ENCODE data around the gene DNMT3A. TPM values are rescaled to one million over a fixed set of nuclear protein-coding genes. Genes with fewer than 3 reads are reported as not detected.

The DNMT3A gene
- polyA plus RNA-seq, 3 donors from 2014 or later = 9.4 to 15.9 (median 9.9) TPM

DNA sequence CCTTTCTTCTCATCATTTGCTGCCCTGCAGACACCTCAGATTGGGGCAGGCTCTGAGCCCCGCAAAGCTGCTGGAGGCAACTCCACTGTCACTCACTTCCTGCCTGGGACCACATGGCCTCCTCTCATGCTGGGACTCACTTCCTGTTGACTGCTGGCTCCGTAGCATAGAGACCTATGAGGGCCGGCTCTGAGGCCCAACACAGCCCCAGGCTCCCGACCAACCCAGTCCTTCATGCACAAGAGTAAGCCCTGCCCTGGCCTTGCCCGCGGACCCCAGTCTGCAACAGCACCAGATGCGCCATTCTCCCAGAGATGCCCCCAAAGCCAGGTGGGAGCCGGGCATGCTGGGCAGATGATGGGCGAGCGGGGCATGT lies 55.7 kb downstream of the DNMT3A start:
- H3K4me1 Mint-ChIP-seq = peaks cover 28 to 30% of the 10 kb centered on the region in 2 donors
- H3K4me3 Mint-ChIP-seq = peak overlapping the region; percentile 42 to 79 (median 69)
- DNase-seq = peak; percentile 63 to 71 (median 70)
- peaks cover 0 to under 1% (median 0%) of the 10 kb centered on the region in 3 donors for H3K27me3 Mint-ChIP-seq (ENCODE audit: low read depth in 3 of 3)
- no peaks in the 10 kb centered on the region for H3K9me3 Mint-ChIP-seq
- peak overlapping the region; percentile 84 to 96 (median 92) for H3K27ac Mint-ChIP-seq
- peaks cover 4 to 10% (median 8%) of the 10 kb centered on the region in 3 donors for H3K36me3 Mint-ChIP-seq

DNA sequence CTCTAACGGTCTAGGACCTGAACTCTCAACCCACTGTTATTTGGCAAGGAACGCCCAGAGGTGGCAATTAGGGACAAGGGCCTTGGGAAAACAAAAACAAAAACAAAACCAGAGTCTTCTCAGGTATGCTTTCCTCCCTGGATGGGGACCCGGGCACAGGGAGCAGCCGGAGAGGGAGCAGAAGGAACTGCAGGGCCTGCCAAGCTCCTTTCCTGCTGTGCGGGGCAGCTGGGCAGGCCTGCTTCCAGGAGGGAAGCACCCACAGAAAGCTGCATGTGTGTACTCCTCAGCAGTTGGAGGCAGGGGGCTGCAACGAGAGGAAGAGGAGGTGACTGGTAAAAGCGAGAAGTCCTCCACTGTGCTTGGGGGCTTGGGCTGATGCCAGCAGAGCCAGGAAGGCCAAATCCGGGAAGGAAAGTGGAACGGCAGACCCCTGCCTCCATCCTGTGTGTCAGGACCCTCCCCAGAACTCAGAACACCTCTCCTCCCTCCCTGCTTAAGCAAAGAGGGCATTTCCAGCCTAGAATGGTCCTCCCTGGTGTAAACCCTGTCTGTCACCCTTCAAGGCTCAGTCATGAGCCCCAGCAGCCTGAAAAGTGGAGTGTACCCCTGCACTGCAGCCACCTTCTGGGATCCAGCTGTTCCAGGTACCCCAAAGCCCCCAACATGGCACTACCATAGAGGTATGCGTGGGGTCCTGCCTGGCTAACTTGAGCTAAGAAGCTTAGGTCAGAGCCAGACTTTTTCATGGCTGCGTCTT lies 56.3 kb downstream of the DNMT3A start:
- H3K27me3 Mint-ChIP-seq (ENCODE audit: low read depth in 3 of 3) = peaks cover 0 to 2% (median 0%) of the 10 kb centered on the region in 3 donors
- H3K27ac Mint-ChIP-seq = peak overlapping the region; percentile 84 to 96 (median 92)
- peak overlapping the region; percentile 42 to 79 (median 69) for H3K4me3 Mint-ChIP-seq
- peaks cover 4 to 14% (median 12%) of the 10 kb centered on the region in 3 donors for H3K36me3 Mint-ChIP-seq
- no peaks in the 10 kb centered on the region for H3K9me3 Mint-ChIP-seq
- DNase-seq = no peak
- H3K4me1 Mint-ChIP-seq = peaks cover 28 to 29% of the 10 kb centered on the region in 2 donors

DNA sequence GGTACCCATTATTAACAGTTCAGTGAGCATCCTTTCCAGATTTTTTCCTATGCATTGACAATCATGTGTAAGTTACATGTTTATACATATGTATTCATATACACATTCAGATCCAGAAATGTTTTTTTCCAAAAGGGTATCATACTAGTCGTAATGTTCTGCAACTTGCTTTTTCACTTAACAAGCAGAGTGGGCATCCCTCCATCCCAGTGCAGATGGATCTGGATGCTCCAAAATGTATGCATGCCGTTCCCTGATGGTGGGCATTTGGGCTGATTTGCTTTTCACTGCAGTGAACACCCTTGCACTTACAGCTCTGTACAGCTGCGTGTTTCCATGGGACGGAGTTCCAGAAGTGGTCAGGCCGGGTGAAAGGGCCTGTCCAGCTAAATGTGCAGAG lies 57.0 kb downstream of the DNMT3A start:
- peak overlapping the region in 3 of 6 donors; percentile 84 to 96 (median 88) for H3K27ac Mint-ChIP-seq
- peaks cover 0 to 3% (median 3%) of the 10 kb centered on the region in 3 donors for H3K27me3 Mint-ChIP-seq (ENCODE audit: low read depth in 3 of 3)
- peaks cover 4 to 16% (median 13%) of the 10 kb centered on the region in 3 donors for H3K36me3 Mint-ChIP-seq
- no peak for DNase-seq
- H3K4me1 Mint-ChIP-seq = peaks cover 28 to 33% of the 10 kb centered on the region in 2 donors
- H3K9me3 Mint-ChIP-seq = no peaks in the 10 kb centered on the region
- H3K4me3 Mint-ChIP-seq = peak overlapping the region in 1 of 5 donors; percentile 78

DNA sequence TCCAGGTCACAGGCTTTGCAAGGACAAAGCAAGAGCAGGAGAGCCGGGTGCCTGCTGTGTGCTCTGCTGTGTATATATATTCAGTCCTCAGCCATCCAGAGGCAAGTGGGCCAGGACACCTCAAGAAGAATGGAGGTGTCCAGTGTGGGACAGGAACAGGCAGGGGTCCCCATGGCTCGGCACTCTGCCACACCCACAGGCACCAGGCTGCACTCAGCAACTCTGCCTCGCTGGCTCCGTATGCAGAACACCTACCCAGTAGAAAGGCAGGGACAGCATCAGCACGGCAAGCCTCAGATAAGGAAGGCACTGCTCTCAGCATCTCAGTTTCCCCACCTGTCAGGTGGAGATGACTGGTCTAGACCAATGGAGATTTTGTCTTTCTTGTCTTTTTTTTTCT lies 57.8 kb downstream of the DNMT3A start:
- peaks cover 0 to 3% (median 3%) of the 10 kb centered on the region in 3 donors for H3K27me3 Mint-ChIP-seq (ENCODE audit: low read depth in 3 of 3)
- no peak for DNase-seq
- H3K36me3 Mint-ChIP-seq = peaks cover 4 to 16% (median 13%) of the 10 kb centered on the region in 3 donors
- peaks cover 35 to 38% of the 10 kb centered on the region in 2 donors for H3K4me1 Mint-ChIP-seq
- no peak overlapping the region for H3K4me3 Mint-ChIP-seq
- H3K9me3 Mint-ChIP-seq = no peaks in the 10 kb centered on the region
- H3K27ac Mint-ChIP-seq = no peak overlapping the region

DNA sequence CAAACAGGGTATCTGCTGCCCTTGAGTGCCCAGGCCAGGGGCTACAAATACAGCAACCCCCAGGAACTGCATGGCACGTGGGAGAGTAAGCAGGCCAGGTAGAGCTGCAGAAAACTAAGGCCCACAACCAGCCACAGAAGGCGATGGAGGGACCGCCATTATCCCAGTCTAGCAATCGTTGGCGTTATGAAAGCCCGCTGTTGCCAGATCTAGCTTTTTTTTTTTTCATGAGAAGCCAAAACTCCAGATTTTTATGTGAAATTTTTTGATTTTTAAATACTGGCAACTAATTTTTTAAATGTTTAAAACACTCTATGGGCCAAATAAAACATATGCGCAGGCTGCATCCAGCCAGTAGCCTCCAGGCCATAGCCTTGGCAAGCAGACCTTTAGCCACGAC lies 59.8 kb downstream of the DNMT3A start:
- Mint-ChIP-seq H3K4me1 (peaks cover 49 to 50% of the 10 kb centered on the region in 2 donors), H3K4me3 (no peak overlapping the region), H3K27ac (no peak overlapping the region), H3K27me3 (ENCODE audit: low read depth in 3 of 3) (peaks cover 0 to 3% (median 3%) of the 10 kb centered on the region in 3 donors), H3K36me3 (peaks cover 4 to 16% (median 13%) of the 10 kb centered on the region in 3 donors), H3K9me3 (no peaks in the 10 kb centered on the region)
- no peak for DNase-seq

GRCh38 chr2:25281522-25281921 lies 60.2 kb downstream of the DNMT3A start:
- no peak overlapping the region for H3K4me3 Mint-ChIP-seq
- H3K4me1 Mint-ChIP-seq = peaks cover 49 to 50% of the 10 kb centered on the region in 2 donors
- peaks cover 0 to 5% (median 3%) of the 10 kb centered on the region in 3 donors for H3K27me3 Mint-ChIP-seq (ENCODE audit: low read depth in 3 of 3)
- peaks cover 4 to 16% (median 13%) of the 10 kb centered on the region in 3 donors for H3K36me3 Mint-ChIP-seq
- no peak overlapping the region for H3K27ac Mint-ChIP-seq
- H3K9me3 Mint-ChIP-seq = no peaks in the 10 kb centered on the region
- DNase-seq = no peak

- Mint-ChIP-seq H3K4me1 (peaks cover 49 to 50% of the 10 kb centered on the region in 2 donors), H3K27me3 (ENCODE audit: low read depth in 3 of 3) (peaks cover 0 to 5% (median 3%) of the 10 kb centered on the region in 3 donors), H3K9me3 (no peaks in the 10 kb centered on the region), H3K27ac (peak overlapping the region in 2 of 6 donors; percentile 45 to 58), H3K36me3 (peaks cover 4 to 16% (median 13%) of the 10 kb centered on the region in 3 donors), H3K4me3 (peak overlapping the region in 2 of 5 donors; percentile 3 to 18)
- DNase-seq = no peak
Measured at GRCh38 chr2:25280051-25280687, 61.6 kb downstream of the DNMT3A start.

GRCh38 chr2:25279091-25279651 lies 62.6 kb downstream of the DNMT3A start:
- Mint-ChIP-seq H3K4me1 (peaks cover 48 to 49% of the 10 kb centered on the region in 2 donors), H3K27me3 (ENCODE audit: low read depth in 3 of 3) (peaks cover 0 to 5% (median 3%) of the 10 kb centered on the region in 3 donors), H3K4me3 (peak overlapping the region in 4 of 5 donors; percentile 41 to 68 (median 52)), H3K27ac (peak overlapping the region; percentile 64 to 96 (median 82)), H3K9me3 (no peaks in the 10 kb centered on the region), H3K36me3 (peaks cover 0 to 13% (median 12%) of the 10 kb centered on the region in 3 donors)
- DNase-seq = no peak

- peaks cover 0 to 5% (median 3%) of the 10 kb centered on the region in 3 donors for H3K27me3 Mint-ChIP-seq (ENCODE audit: low read depth in 3 of 3)
- peak overlapping the region; percentile 76 to 83 (median 81) for H3K4me3 Mint-ChIP-seq
- peak; percentile 83 to 87 (median 85) for DNase-seq
- H3K36me3 Mint-ChIP-seq = peaks cover 0 to 12% (median 12%) of the 10 kb centered on the region in 3 donors
- H3K27ac Mint-ChIP-seq = peak overlapping the region; percentile 96 to 97 (median 96)
- H3K9me3 Mint-ChIP-seq = no peaks in the 10 kb centered on the region
- peaks cover 60 to 62% of the 10 kb centered on the region in 2 donors for H3K4me1 Mint-ChIP-seq
Measured at GRCh38 chr2:25276569-25277465, 64.9 kb downstream of the DNMT3A start.

DNA sequence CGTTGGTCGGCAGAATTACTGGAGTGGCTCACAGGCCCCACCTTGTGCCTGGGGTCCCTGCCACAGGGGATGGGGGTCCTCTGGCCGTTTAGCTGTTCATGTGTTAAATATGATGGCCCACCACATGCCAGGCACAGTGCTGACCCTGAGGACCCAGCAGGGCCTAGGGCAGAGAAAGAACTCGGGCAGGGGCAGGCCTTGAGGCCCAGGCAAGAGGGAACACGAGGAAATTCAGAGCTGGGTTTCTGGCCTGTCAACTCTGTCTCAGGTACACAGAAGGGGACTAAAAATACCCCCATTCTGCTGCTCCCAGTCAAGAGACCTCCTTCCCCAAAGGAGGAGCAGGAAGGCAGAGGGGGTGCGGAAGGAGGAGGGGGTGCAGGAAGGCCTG lies 66.2 kb downstream of the DNMT3A start:
- DNase-seq = no peak
- H3K4me3 Mint-ChIP-seq = peak overlapping the region; percentile 40 to 67 (median 57)
- H3K4me1 Mint-ChIP-seq = peaks cover 60 to 62% of the 10 kb centered on the region in 2 donors
- H3K9me3 Mint-ChIP-seq = no peaks in the 10 kb centered on the region
- H3K27ac Mint-ChIP-seq = peak overlapping the region; percentile 96 to 97 (median 96)
- peaks cover 0 to 3% (median 3%) of the 10 kb centered on the region in 3 donors for H3K27me3 Mint-ChIP-seq (ENCODE audit: low read depth in 3 of 3)
- H3K36me3 Mint-ChIP-seq = peaks cover 2 to 4% (median 3%) of the 10 kb centered on the region in 3 donors

- Mint-ChIP-seq H3K36me3 (peaks cover 2 to 6% (median 3%) of the 10 kb centered on the region in 3 donors), H3K4me1 (peaks cover 59 to 60% of the 10 kb centered on the region in 2 donors), H3K9me3 (no peaks in the 10 kb centered on the region), H3K27ac (peak overlapping the region; percentile 96 to 97 (median 96)), H3K27me3 (ENCODE audit: low read depth in 3 of 3) (peaks cover 0 to 3% (median 0%) of the 10 kb centered on the region in 3 donors), H3K4me3 (peak overlapping the region; percentile 40 to 67 (median 57))
- DNase-seq = peak; percentile 68 to 74 (median 70)
Measured at GRCh38 chr2:25274868-25275574, 66.7 kb downstream of the DNMT3A start.

- H3K36me3 Mint-ChIP-seq = peaks cover 7 to 10% (median 8%) of the 10 kb centered on the region in 3 donors
- peak overlapping the region; percentile 90 to 97 (median 94) for H3K27ac Mint-ChIP-seq
- peaks cover 0 to 2% (median 0%) of the 10 kb centered on the region in 3 donors for H3K27me3 Mint-ChIP-seq (ENCODE audit: low read depth in 3 of 3)
- DNase-seq = no peak
- no peaks in the 10 kb centered on the region for H3K9me3 Mint-ChIP-seq
- peak overlapping the region; percentile 19 to 79 (median 49) for H3K4me3 Mint-ChIP-seq
- peaks cover 53 to 55% of the 10 kb centered on the region in 2 donors for H3K4me1 Mint-ChIP-seq
Measured at GRCh38 chr2:25273985-25274535, 67.7 kb downstream of the DNMT3A start.

All from immature natural killer cell (primary cell).